ENCODE data around the gene LRMDA.

DNA sequence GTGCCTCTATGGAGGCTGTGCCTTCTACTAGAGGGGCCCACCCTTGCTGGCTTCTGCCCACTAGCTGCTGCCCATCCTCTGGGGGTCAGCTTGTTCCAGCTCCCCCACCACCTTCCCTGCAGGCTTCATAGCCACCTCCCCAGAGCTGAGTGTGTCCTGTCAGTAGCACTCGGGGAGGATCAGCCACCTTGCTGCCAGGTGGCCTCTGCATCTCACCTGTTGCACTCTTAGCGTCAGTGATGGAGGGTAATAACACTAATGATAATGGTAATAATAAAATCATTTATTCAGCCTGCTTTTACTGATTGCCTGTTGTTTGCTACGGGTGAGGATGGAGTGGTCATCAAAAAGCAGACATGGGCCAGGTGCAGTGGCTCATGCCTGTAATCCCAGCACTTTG, 377.6 kb downstream of the LRMDA start:
- TF ChIP-seq NRF1 (IDR thresholded peaks at IDR 0.05; ENCODE audit: low read depth, low read length) (no peak), POLR2A (IDR thresholded peaks at IDR 0.05; ENCODE audit: control extremely low read depth in 1 of 2, low read depth in 2 of 2, low read length in 2 of 2) (no peak), CTCF (IDR thresholded peaks at IDR 0.05; ENCODE audit: control extremely low read depth in 1 of 3, insufficient read depth in 1 of 3, low read depth in 1 of 3, low read length in 3 of 3) (no peak), SP1 (IDR thresholded peaks at IDR 0.05; ENCODE audit: low read depth, low read length) (no peak), CBX5 (IDR thresholded peaks at IDR 0.05; ENCODE audit: low read depth, low read length) (no peak), TEAD4 (IDR thresholded peaks at IDR 0.05; ENCODE audit: low read depth, low read length) (no peak)
- TF ChIP-seq, protein P1, sequence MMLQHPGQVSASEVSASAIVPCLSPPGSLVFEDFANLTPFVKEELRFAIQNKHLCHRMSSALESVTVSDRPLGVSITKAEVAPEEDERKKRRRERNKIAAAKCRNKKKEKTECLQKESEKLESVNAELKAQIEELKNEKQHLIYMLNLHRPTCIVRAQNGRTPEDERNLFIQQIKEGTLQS (IDR thresholded peaks at IDR 0.05; ENCODE audit: insufficient read depth, low read depth, low read length), result no peak
